DOHH2 (cell line): ENCODE measurements around the gene RALGPS2.

ENCODE experiments used
- EZH2phosphoT487 ChIP-seq: fragments of 200-600 bp; sonication (generic); IDR thresholded peaks from 2 replicates; pipeline ENCODE4 v1.6.1; 2017; ENCODE audit warnings: borderline replicate concordance, mild to moderate bottlenecking, antibody characterized with exemption, low read length, moderate library complexity, mixed read lengths
- TF ChIP-seq, protein P1 (sequence below): fragments of 200-600 bp; sonication (generic); IDR thresholded peaks from one replicate; pipeline ENCODE4 v1.5.1; 2014; ENCODE audit warnings: antibody characterized with exemption, mild to moderate bottlenecking, low read depth, low read length; ENCODE audit not compliant: poor library complexity, severe bottlenecking

- TF ChIP-seq, protein P1, sequence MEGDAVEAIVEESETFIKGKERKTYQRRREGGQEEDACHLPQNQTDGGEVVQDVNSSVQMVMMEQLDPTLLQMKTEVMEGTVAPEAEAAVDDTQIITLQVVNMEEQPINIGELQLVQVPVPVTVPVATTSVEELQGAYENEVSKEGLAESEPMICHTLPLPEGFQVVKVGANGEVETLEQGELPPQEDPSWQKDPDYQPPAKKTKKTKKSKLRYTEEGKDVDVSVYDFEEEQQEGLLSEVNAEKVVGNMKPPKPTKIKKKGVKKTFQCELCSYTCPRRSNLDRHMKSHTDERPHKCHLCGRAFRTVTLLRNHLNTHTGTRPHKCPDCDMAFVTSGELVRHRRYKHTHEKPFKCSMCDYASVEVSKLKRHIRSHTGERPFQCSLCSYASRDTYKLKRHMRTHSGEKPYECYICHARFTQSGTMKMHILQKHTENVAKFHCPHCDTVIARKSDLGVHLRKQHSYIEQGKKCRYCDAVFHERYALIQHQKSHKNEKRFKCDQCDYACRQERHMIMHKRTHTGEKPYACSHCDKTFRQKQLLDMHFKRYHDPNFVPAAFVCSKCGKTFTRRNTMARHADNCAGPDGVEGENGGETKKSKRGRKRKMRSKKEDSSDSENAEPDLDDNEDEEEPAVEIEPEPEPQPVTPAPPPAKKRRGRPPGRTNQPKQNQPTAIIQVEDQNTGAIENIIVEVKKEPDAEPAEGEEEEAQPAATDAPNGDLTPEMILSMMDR, result no peak
- no peak for TF ChIP-seq EZH2phosphoT487
Measured at GRCh38 chr1:178877896-178878295, 152.9 kb downstream of the RALGPS2 start.
